Glutamatergic neuron (in vitro differentiated cells): Measurements from ENCODE around the gene SMARCE1. TPM values are rescaled to one million over a fixed set of nuclear protein-coding genes. Genes with fewer than 3 reads are reported as not detected.

Experiments used
- DNase-seq: peaks from one replicate; pipeline ENCODE4 v3.0.0; 2022
- H3K27ac Mint-ChIP-seq: one replicate; pipeline ENCODE4 v1.8.0; 2020; ENCODE audit warnings: mild to moderate bottlenecking, mixed read lengths, inconsistent platforms; ENCODE audit not compliant: unreplicated experiment
- H3K27me3 Mint-ChIP-seq: one replicate; pipeline ENCODE4 v1.8.0; 2020; ENCODE audit warnings: mild to moderate bottlenecking, moderate library complexity, mixed read lengths, inconsistent platforms; ENCODE audit not compliant: unreplicated experiment
- H3K36me3 Mint-ChIP-seq: one replicate; pipeline ENCODE4 v1.8.0; 2020; ENCODE audit warnings: mild to moderate bottlenecking, mixed read lengths, inconsistent platforms; ENCODE audit not compliant: unreplicated experiment
- H3K4me1 Mint-ChIP-seq: one replicate; pipeline ENCODE4 v1.8.0; 2020; ENCODE audit warnings: mild to moderate bottlenecking, low read depth, mixed read lengths, inconsistent platforms; ENCODE audit not compliant: unreplicated experiment
- H3K4me3 Mint-ChIP-seq: one replicate; pipeline ENCODE4 v1.8.0; 2020; ENCODE audit warnings: mild to moderate bottlenecking, mixed read lengths, inconsistent platforms; ENCODE audit not compliant: unreplicated experiment
- H3K9me3 Mint-ChIP-seq: one replicate; pipeline ENCODE4 v1.8.0; 2020; ENCODE audit warnings: mild to moderate bottlenecking, moderate library complexity, mixed read lengths, inconsistent platforms; ENCODE audit not compliant: unreplicated experiment
- CTCF ChIP-seq: fragments of 200-600 bp; sonication (generic); IDR thresholded peaks from one replicate; pipeline ENCODE4 v1.5.0; 2021; ENCODE audit not compliant: partially characterized antibody, unreplicated experiment
- long read RNA-seq: library from polyadenylated mRNA; unstranded; transcript quantifications from one replicate; pipeline ENCODE4 v2.0.0, GENCODE V29; 2020; ENCODE audit not compliant: unreplicated experiment
- total RNA-seq: library from RNA; stranded (reverse); fragmentation: NEBNext Ultra II Directional; extraction: Animal tissue kit (Norgen Biotek cat#: 25700); gene quantifications from one replicate; pipeline ENCODE4 v1.2.1, GENCODE V29; 2021; ENCODE audit not compliant: unreplicated experiment

Gene SMARCE1
- total RNA-seq: 207 TPM
- long read RNA-seq, full-length matches to known transcripts: 83 of 102 reads
- long read RNA-seq, partial matches to known transcripts: 12 of 102 reads
- long read RNA-seq, other reads (novel, unspliced or antisense): 7 of 102 reads

- H3K36me3 Mint-ChIP-seq: no peaks in the 10 kb centered on the region
- no peak for TF ChIP-seq CTCF
- DNase-seq: peak; percentile 78
- peaks cover 12% of the 10 kb centered on the region for H3K9me3 Mint-ChIP-seq
- peaks cover 22% of the 10 kb centered on the region for H3K4me1 Mint-ChIP-seq
- peaks cover 8% of the 10 kb centered on the region for H3K27me3 Mint-ChIP-seq
- peak within 1 kb of the TSS; percentile 96 for H3K4me3 Mint-ChIP-seq
- H3K27ac Mint-ChIP-seq: peak within 1 kb of the TSS; percentile 99
Observed at GRCh38 chr17:40647624-40648383, at the start of gene SMARCE1. TSS of gene SMARCE1 (minus strand) at chr17:40647818. CDS start at chr17:40645802, 2,016 bp downstream.

- Mint-ChIP-seq H3K4me3 (no peak overlapping the region), H3K27me3 (peaks cover 4% of the 10 kb centered on the region), H3K36me3 (no peaks in the 10 kb centered on the region), H3K4me1 (peaks cover 5% of the 10 kb centered on the region), H3K27ac (no peak overlapping the region), H3K9me3 (no peaks in the 10 kb centered on the region)
- no peak for TF ChIP-seq CTCF
- DNase-seq: no peak
Observed at GRCh38 chr17:40697297-40697696, 49.7 kb upstream of the SMARCE1 start.

GRCh38 chr17:40696651-40697072 lies 49.0 kb upstream of the SMARCE1 start:
- no peak for DNase-seq
- Mint-ChIP-seq H3K36me3 (no peaks in the 10 kb centered on the region), H3K9me3 (no peaks in the 10 kb centered on the region), H3K27ac (no peak overlapping the region), H3K4me3 (no peak overlapping the region), H3K27me3 (peaks cover 4% of the 10 kb centered on the region), H3K4me1 (peaks cover 5% of the 10 kb centered on the region)
- no peak for TF ChIP-seq CTCF

- Mint-ChIP-seq H3K36me3 (no peaks in the 10 kb centered on the region), H3K27ac (no peak overlapping the region), H3K4me1 (peaks cover 5% of the 10 kb centered on the region), H3K4me3 (no peak overlapping the region), H3K9me3 (no peaks in the 10 kb centered on the region), H3K27me3 (peaks cover 4% of the 10 kb centered on the region)
- no peak for TF ChIP-seq CTCF
- no peak for DNase-seq
Observed at GRCh38 chr17:40695874-40696472, 48.4 kb upstream of the SMARCE1 start.

GRCh38 chr17:40694584-40694983 lies 47.0 kb upstream of the SMARCE1 start:
- Mint-ChIP-seq H3K9me3 (no peaks in the 10 kb centered on the region), H3K27ac (no peak overlapping the region), H3K4me3 (no peak overlapping the region), H3K36me3 (no peaks in the 10 kb centered on the region), H3K4me1 (peaks cover 5% of the 10 kb centered on the region), H3K27me3 (peaks cover 2% of the 10 kb centered on the region)
- TF ChIP-seq CTCF: no peak
- no peak for DNase-seq
